Testis (tissue), 2 donors: ENCODE data around the gene TAX1BP1.

ENCODE experiments used
- CTCF ChIP-seq, 3 experiments: fragments of 450-650 bp in 2 of 3; fragments of 200-600 bp in 1 of 3; sonication (generic) in 1 of 3; IDR thresholded peaks; one replicate each; pipeline ENCODE4 v1.5.1; 2016 to 2019; ENCODE audit warnings: antibody characterized with exemption in 3 of 3, mild to moderate bottlenecking in 2 of 3, moderate library complexity in 1 of 3
- POLR2A ChIP-seq: fragments of 450-650 bp; IDR thresholded peaks from one replicate; pipeline ENCODE4 v1.6.1; 2017; ENCODE audit warnings: antibody characterized with exemption, mild to moderate bottlenecking, moderate library complexity

GRCh38 chr7:27875061-27875460 lies 135.1 kb downstream of the TAX1BP1 start:
- no peak for TF ChIP-seq CTCF (IDR thresholded peaks at IDR 0.05)
- no peak for TF ChIP-seq POLR2A
